GM18517 (cell line): Measurements from ENCODE around the gene KRTAP2-4.
"Not testable (repeated sequence)": the region's sequence is repeated elsewhere in the genome, so short reads cannot be mapped to it uniquely, and the experiment has no call there.

Experiments used
- ATAC-seq: cut with Tn5 transposase; IDR thresholded peaks from one replicate; pipeline ENCODE4 v1.9.1; 2021; ENCODE audit warnings: mild to moderate bottlenecking, moderate library complexity; ENCODE audit not compliant: unreplicated experiment

Gene KRTAP2-4

DNA sequence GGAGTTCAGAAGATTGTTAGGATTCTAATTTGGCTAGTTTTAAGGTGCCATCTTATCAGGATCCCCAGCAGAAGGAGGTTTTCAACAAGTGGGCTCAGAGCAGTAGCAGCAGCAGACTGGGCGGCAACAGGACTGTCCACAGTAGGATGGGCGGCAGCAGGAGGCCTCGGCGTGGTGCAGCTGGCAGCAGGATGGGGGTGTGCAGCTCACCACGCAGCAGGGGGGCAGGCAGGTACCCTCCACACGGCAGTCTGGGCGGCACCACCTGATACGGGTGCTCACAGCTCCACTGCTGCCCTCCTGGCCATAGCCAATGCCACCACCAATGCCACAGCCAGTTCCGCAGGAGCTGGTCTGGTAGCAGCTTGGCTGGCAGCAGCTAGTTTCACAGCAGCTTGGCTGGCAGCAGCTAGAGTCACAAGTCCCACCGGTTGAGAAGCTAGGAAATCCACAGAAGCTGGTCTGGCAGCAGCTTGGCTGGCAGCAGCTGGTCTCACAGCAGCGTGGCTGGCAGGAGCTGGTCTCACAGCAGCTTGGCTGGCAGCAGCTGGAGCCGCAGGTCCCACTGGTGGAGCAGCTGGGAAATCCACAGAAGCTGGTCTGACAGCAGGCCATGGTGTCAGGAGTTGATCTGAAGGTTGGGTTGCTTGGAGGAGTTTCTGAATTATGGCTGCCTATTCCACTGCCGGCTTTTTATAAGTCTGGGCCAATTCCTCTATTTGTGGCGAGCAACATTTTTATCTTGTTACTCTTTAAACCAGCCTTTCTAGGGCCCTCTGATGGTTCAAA lies 24.7 kb downstream of the KRTAP2-4 start, which contains the start of gene KRTAP1-1:
TSS of gene KRTAP1-1 (minus strand) at position 668 of the 789 bp plus-strand sequence. CDS start at position 615, 53 bp downstream.
- ATAC-seq: not testable (repeated sequence)

DNA sequence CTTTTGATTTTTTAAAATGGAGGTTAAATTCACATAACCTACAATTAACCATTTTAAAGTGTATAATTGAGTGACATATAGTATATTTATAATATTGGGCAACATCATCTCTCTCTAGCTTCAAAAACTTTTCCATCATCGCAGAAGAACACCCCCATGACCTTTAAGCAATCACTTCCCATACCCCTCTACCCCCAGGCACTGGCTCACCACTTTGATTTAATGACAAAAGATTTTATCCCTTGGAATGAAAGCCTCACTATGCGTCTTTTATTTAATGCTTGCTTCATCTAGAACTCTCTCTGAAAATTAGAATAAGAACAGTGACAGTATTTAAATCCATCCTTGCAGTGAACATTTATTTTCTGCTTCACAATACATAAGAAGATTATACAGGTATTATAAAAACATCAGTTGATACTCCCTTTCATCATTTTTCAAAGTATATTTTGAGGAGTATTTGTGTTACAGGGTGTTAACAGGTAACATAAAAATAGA lies 27.8 kb downstream of the KRTAP2-4 start:
- ATAC-seq: no peak

- ATAC-seq: not testable (repeated sequence)
Measured at GRCh38 chr17:41034346-41034935, 31.2 kb downstream of the KRTAP2-4 start, which contains the start of gene KRTAP1-3. Gene KRTAP1-3 (minus strand): TSS chr17:41034874. CDS start chr17:41034821, 53 bp downstream.

DNA sequence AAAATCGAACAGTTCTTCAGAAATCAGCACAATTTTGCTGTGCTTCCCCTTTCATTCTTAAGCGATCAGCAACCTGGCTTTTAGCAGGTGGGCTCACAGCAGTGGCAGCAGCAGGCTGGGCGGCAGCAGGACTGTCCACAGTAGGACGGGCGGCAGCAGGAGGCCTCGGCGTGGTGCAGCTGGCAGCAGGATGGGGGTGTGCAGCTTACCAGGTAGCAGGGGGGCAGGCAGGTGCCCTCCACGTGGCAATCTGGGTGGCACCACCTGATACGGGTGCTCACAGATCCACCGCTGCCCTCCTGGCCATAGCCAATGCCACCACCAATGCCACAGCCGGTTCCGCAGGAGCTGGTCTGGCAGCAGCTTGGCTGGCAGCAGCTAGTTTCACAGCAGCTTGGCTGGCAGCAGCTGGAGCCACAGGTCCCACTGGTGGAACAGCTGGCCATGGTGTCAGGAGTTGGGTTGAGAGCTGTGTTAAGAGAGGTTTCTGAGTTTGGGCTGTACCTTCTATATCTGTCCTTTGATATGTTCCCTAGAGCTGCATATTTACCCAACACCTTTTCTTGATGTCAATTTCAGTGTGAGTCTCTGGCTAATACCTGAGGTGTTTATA lies 35.9 kb downstream of the KRTAP2-4 start, which contains the start of gene KRTAP1-4:
TSS of gene KRTAP1-4 (minus strand) at position 563 of the 613 bp plus-strand sequence. CDS start at position 446, 117 bp downstream.
- ATAC-seq: no peak

GRCh38 chr17:41026715-41027471 lies 38.8 kb downstream of the KRTAP2-4 start, which contains the start of gene KRTAP1-5:
Gene KRTAP1-5 (minus strand): TSS chr17:41027208. CDS start chr17:41027155, 53 bp downstream.
- ATAC-seq: no peak

GRCh38 chr17:41024697-41025096 lies 41.0 kb downstream of the KRTAP2-4 start:
- ATAC-seq: no peak

GRCh38 chr17:41020336-41020735 lies 45.3 kb downstream of the KRTAP2-4 start:
- no peak for ATAC-seq

- ATAC-seq: no peak
Measured at GRCh38 chr17:41019415-41019814, 46.3 kb downstream of the KRTAP2-4 start.

DNA sequence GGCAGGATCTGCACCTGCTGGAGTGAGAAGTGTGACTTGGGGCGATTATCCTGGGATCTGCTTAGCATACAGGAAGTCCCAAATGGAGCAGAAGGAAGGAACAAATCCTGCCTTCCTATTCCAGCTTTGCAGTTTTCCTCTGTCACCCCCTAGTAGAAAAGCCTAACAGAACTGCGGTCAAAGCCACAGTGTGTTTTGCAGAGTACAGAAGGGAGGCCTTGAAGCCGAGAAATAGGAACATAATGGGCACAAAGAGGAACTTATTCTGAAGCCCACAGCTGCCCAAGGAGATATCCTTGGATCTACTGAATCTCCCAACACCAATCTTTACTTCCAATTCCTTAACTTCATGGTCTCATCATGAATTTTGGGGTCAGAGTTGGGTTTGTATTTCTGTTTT lies 47.1 kb downstream of the KRTAP2-4 start:
- no peak for ATAC-seq

GRCh38 chr17:41016578-41017215 lies 49.0 kb downstream of the KRTAP2-4 start:
- no peak for ATAC-seq

- ATAC-seq: no peak
Measured at GRCh38 chr17:41015454-41015853, 50.2 kb downstream of the KRTAP2-4 start.
